ENCODE results near the gene SUPT16H. TPM values are rescaled to one million over a fixed set of nuclear protein-coding genes. Genes with fewer than 3 reads are reported as not detected.

The SUPT16H gene
- total RNA-seq, 4 donors from 2014 or later, result 54.8 to 73.7 (median 57.7) TPM

DNA sequence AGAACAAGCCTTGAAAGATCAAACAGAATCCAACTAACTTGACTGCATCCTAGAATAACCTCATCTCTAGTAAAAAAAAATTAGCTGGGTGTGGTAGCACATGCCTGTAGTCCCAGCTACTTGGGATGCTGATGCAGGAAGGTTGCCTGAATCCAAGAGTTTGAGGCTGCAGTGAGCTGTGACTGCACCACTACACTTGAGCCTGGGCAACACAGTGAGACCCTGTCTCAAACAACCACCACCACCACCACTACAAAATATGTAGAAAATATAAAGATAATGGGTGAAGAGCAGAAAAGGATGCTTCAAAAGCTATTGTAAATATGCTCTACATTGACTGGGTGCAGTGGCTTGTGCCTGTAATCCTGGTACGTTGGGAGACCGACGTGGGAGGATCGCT is 27.3 kb downstream of the SUPT16H start:
- TF ChIP-seq, protein P1, sequence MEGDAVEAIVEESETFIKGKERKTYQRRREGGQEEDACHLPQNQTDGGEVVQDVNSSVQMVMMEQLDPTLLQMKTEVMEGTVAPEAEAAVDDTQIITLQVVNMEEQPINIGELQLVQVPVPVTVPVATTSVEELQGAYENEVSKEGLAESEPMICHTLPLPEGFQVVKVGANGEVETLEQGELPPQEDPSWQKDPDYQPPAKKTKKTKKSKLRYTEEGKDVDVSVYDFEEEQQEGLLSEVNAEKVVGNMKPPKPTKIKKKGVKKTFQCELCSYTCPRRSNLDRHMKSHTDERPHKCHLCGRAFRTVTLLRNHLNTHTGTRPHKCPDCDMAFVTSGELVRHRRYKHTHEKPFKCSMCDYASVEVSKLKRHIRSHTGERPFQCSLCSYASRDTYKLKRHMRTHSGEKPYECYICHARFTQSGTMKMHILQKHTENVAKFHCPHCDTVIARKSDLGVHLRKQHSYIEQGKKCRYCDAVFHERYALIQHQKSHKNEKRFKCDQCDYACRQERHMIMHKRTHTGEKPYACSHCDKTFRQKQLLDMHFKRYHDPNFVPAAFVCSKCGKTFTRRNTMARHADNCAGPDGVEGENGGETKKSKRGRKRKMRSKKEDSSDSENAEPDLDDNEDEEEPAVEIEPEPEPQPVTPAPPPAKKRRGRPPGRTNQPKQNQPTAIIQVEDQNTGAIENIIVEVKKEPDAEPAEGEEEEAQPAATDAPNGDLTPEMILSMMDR (IDR thresholded peaks at IDR 0.05; ENCODE audit: low read depth), result no peak

DNA sequence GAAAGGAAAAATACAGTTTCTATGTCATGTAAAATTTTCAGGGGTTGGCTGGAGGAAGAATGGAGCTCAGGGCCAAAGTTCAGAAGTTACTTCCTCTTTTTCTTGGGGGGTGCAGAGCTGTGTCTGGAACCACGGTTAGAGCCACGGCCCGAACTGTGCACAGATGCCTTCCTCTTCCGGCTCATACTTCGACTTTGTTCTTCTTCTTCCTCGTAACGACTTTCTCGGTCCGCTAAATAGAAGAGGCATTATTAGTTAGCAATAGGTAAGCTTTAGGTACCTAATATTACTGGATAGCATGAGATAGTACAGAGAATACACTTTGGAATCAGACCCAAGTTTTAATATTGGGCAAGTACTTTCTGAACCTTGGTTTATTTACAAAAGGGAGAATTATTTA is 31.2 kb downstream of the SUPT16H start:
- TF ChIP-seq, protein P1 (IDR thresholded peaks at IDR 0.05; ENCODE audit: low read depth), result no peak

- TF ChIP-seq, protein P1 (IDR thresholded peaks at IDR 0.05; ENCODE audit: low read depth), result no peak
These were observed 33.3 kb downstream of the SUPT16H start for GRCh38 chr14:21350539-21350938.

DNA sequence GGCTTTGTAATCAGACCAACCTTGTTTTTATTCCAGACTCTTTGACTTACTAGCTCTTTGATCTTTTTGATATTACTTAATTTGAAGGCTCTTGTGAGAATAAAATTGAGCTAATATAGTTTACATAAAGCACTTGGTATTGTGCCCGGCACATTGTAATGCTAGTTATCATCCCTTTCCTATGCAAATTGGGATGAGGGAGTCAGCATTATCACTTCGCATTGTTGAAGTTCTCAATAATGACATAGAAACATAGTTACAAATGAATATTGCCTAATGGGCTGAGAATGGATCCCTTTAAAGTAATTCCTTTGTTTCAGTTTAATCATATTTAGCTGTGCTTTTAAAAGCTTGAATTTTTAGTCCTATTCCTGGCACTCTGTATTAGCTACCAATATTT is 36.6 kb downstream of the SUPT16H start:
- TF ChIP-seq, protein P1 (IDR thresholded peaks at IDR 0.05; ENCODE audit: low read depth), result no peak

DNA sequence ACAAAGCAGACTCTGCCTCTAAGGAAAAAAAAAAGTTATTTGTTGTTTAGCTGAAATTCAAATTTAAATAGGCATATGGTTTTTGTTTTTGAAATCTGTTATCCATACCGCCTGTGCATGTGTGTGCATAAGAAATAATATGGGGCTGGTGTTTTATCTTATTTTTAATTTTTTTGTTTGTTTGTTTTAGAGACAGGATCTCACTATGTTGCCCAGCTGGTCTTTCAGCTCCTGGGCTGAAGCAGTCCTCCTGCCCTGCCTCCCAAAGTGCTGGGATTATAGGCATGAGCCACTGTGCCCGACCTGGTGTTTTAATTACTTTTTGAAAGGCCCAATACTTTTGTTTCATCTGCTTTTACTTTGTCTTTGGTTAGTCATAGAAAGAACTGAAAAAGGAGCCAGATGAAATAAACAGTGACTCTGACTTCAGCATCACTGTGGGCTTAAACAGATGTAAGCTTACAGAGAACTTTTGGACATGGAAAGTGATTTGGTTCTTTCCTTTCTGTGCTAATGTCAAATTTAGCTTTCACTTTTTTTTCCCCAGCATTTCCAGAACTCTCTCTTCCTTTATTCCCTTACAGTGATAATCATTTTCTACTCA is 37.2 kb downstream of the SUPT16H start:
- TF ChIP-seq, protein P1 (IDR thresholded peaks at IDR 0.05; ENCODE audit: low read depth), result no peak

DNA sequence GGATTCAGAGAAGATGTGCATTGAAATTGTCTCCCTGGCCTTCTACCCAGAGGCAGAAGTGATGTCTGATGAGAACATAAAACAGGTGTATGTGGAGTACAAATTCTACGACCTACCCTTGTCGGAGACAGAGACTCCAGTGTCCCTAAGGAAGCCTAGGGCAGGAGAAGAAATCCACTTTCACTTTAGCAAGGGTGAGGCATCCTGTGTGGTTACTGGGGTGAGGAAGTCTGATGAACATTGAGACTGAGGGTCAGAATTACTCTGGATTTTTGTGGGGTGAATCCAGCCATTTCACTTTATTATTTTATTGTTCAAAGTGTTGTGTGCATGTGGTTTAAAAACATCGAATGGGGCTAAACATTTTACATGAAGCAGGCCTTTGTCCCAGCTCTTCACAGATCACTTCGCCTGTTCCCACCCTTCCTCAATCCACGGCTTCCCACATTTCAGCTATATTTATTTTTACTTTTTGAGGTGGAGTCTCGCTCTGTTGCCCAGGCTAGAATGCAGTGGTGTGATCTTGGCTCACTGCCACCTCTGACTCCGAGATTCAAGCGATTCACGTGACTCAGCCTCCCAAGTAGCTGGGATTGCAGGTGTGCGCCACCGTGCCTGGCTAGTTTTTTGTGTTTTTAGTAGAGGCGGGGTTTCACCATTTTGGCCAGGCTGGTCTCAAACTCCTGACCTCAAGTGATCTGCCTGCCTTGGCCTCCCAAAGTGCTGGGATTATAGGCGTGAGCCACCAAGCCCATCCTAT is 40.6 kb downstream of the SUPT16H start:
- TF ChIP-seq, protein P1 (IDR thresholded peaks at IDR 0.05; ENCODE audit: low read depth), result no peak

DNA sequence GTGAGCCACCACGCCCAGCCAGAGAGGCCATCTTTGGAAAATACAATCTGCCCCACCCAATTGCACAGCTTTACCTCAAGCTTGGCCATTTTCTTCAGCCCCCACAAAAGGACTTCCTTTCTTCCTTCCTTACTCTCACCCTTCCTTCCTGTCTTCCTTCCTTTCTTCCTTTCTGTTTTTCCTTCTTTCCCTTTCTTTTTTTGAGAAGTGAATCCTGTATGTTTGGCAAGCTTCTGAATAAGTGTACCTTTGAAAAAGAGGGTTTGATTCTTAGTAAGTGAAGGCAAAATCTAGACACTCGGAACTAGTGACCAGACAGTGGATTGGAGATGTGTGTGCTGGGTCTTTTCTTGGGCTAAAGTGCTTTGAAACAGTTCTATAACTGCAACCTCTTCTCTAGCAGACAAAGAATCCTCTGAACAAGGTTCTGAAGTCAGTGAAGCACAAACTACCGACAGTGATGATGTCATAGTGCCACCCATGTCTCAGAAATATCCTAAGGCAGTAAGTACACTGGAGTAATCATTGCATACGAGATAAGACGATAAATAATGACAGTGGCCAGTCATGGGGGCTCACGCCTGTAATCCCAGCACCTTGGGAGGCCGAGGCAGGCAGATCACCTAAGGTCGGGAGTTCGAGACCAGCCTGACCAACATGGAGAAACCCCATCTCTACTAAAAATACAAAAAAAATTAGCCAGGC is 49.5 kb downstream of the SUPT16H start:
- TF ChIP-seq, protein P1 (IDR thresholded peaks at IDR 0.05; ENCODE audit: low read depth), result no peak

All from subcutaneous adipose tissue (tissue), 4 donors.